Stimulated activated CD8-positive, alpha-beta memory T cell treated with anti-CD3 and anti-CD28 coated beads, Interleukin-7, amount 100 ng/mL, for 24 hours (primary cell): ENCODE data around the gene CIAO3.

Experiments
- DNase-seq: peaks from one replicate; pipeline ENCODE4 v3.0.0-alpha.2; 2020; ENCODE audit warnings: low read depth

CIAO3 gene

GRCh38 chr16:775236-775796, 34.5 kb upstream of the CIAO3 start:
- DNase-seq: no peak

GRCh38 chr16:774086-775001, 33.5 kb upstream of the CIAO3 start:
- no peak for DNase-seq

- no peak for DNase-seq
Observed at GRCh38 chr16:772959-773358, 32.2 kb upstream of the CIAO3 start.

- no peak for DNase-seq
Observed at GRCh38 chr16:770411-770810, 29.6 kb upstream of the CIAO3 start.

- DNase-seq: no peak
Observed at GRCh38 chr16:769934-770333, 29.1 kb upstream of the CIAO3 start.

GRCh38 chr16:769184-769784, 28.5 kb upstream of the CIAO3 start:
- DNase-seq: no peak

- no peak for DNase-seq
Observed at GRCh38 chr16:768428-768827, 27.6 kb upstream of the CIAO3 start.

GRCh38 chr16:767743-768235, 27.0 kb upstream of the CIAO3 start:
- no peak for DNase-seq

GRCh38 chr16:766820-767640, 26.2 kb upstream of the CIAO3 start:
- no peak for DNase-seq

- DNase-seq: no peak
Observed at GRCh38 chr16:766008-766819, 25.4 kb upstream of the CIAO3 start.

- DNase-seq: no peak
Observed at GRCh38 chr16:765488-765865, 24.7 kb upstream of the CIAO3 start.

- no peak for DNase-seq
Observed at GRCh38 chr16:764848-765487, 24.2 kb upstream of the CIAO3 start.

- no peak for DNase-seq
Observed at GRCh38 chr16:764184-764750, 23.5 kb upstream of the CIAO3 start.

GRCh38 chr16:763369-764183, 22.8 kb upstream of the CIAO3 start:
- DNase-seq: no peak

GRCh38 chr16:762595-763268, 21.9 kb upstream of the CIAO3 start:
- DNase-seq: no peak

GRCh38 chr16:761625-762513, 21.1 kb upstream of the CIAO3 start:
- no peak for DNase-seq

GRCh38 chr16:760545-761343, 19.9 kb upstream of the CIAO3 start, which contains the start of gene MSLN:
Gene MSLN (plus strand): TSS chr16:760734. CDS start chr16:762681, 1,947 bp downstream.
- no peak for DNase-seq
